ENCODE measurements around the gene PSKH1. TPM values are rescaled to one million over a fixed set of nuclear protein-coding genes. Genes with fewer than 3 reads are reported as not detected.
A peak's percentile ranks its signal among the peaks of the same experiment; 100 is the strongest.

PSKH1 gene
- total RNA-seq, 1 donor from 2014 or later: 16.6 TPM

GRCh38 chr16:67915831-67916723 lies 23.0 kb downstream of the PSKH1 start:
- intact Hi-C loops (cut with DNase I): no loop called here
- DNase-seq: no peak
- peak; percentile 35 for ATAC-seq (ENCODE audit: poor library complexity)

- ATAC-seq (ENCODE audit: poor library complexity) (peak; percentile 86), DNase-seq (peak; percentile 72)
- intact Hi-C loops (cut with DNase I): no loop called here
Observed at GRCh38 chr16:67917140-67917851, 24.2 kb downstream of the PSKH1 start.

- peak; percentile 38 for ATAC-seq (ENCODE audit: poor library complexity)
- intact Hi-C loops (cut with DNase I): no loop called here
- DNase-seq: no peak
Observed at GRCh38 chr16:67917852-67918236, 24.8 kb downstream of the PSKH1 start.

GRCh38 chr16:67919622-67920221 lies 26.7 kb downstream of the PSKH1 start:
- ATAC-seq (ENCODE audit: poor library complexity) (no peak), DNase-seq (no peak)

GRCh38 chr16:67922221-67922620 lies 29.2 kb downstream of the PSKH1 start:
- ATAC-seq (ENCODE audit: poor library complexity) (no peak), DNase-seq (no peak)
- intact Hi-C loops (cut with DNase I): no loop called here

More at GRCh38 chr16:67919622-67920221, 26.7 kb downstream of the PSKH1 start:
- intact Hi-C loops (cut with DNase I): no loop called here

- intact Hi-C loops (cut with DNase I): no loop called here
- DNase-seq (no peak), ATAC-seq (ENCODE audit: poor library complexity) (no peak)
Observed at GRCh38 chr16:67922740-67923139, 29.7 kb downstream of the PSKH1 start.

GRCh38 chr16:67923414-67924116 lies 30.5 kb downstream of the PSKH1 start:
- intact Hi-C loops (cut with DNase I): no loop called here
- ATAC-seq (ENCODE audit: poor library complexity) (peak; percentile 37), DNase-seq (no peak)

GRCh38 chr16:67924140-67924906 lies 31.3 kb downstream of the PSKH1 start:
- intact Hi-C loops (cut with DNase I): no loop called here
- ATAC-seq (ENCODE audit: poor library complexity): no peak
- no peak for DNase-seq

GRCh38 chr16:67926181-67926750 lies 33.2 kb downstream of the PSKH1 start:
- DNase-seq (no peak), ATAC-seq (ENCODE audit: poor library complexity) (no peak)
- intact Hi-C loops (cut with DNase I): loop anchor here (5.0 kb wide), 2 partner anchors 39 to 109 kb away; no protein-coding TSS in a partner anchor

- ATAC-seq (ENCODE audit: poor library complexity) (no peak), DNase-seq (no peak)
- intact Hi-C loops (cut with DNase I): loop anchor here (5.0 kb wide), 2 partner anchors 40 to 110 kb away; no protein-coding TSS in a partner anchor
Observed at GRCh38 chr16:67927131-67927941, 34.3 kb downstream of the PSKH1 start.

GRCh38 chr16:67928147-67928546 lies 35.1 kb downstream of the PSKH1 start:
- ATAC-seq (ENCODE audit: poor library complexity) (no peak), DNase-seq (no peak)
- intact Hi-C loops (cut with DNase I): loop anchor here (5.0 kb wide), 2 partner anchors 41 to 111 kb away; no protein-coding TSS in a partner anchor

- ATAC-seq (ENCODE audit: poor library complexity) (peak; percentile 76), DNase-seq (peak; percentile 81)
- intact Hi-C loops (cut with DNase I): loop anchor here (5.0 kb wide), 2 partner anchors 41 to 111 kb away; no protein-coding TSS in a partner anchor
Observed at GRCh38 chr16:67928561-67929364, 35.7 kb downstream of the PSKH1 start.

- intact Hi-C loops (cut with DNase I): no loop called here
- ATAC-seq (ENCODE audit: poor library complexity) (no peak), DNase-seq (no peak)
Observed at GRCh38 chr16:67930191-67930590, 37.1 kb downstream of the PSKH1 start.

GRCh38 chr16:67930678-67931211 lies 37.7 kb downstream of the PSKH1 start:
- ATAC-seq (ENCODE audit: poor library complexity): no peak
- intact Hi-C loops (cut with DNase I): no loop called here
- no peak for DNase-seq

- intact Hi-C loops (cut with DNase I): no loop called here
- DNase-seq: no peak
- no peak for ATAC-seq (ENCODE audit: poor library complexity)
Observed at GRCh38 chr16:67931712-67932461, 38.8 kb downstream of the PSKH1 start, which contains the start of gene CTRL. Gene CTRL, minus strand, starts transcription at chr16:67931862. Its CDS starts 10 bp downstream, at chr16:67931852.
